B cell (primary cell): ENCODE results near the gene ROM1.
"Not testable (repeated sequence)": the region's sequence is repeated elsewhere in the genome, so short reads cannot be mapped to it uniquely, and the experiment has no call there.

Source experiments
- CTCF ChIP-seq: fragments of 200-600 bp; IDR thresholded peaks from one replicate; pipeline ENCODE4 v1.8.0; 2022; ENCODE audit warnings: antibody characterized with exemption, mild to moderate bottlenecking
- EZH2 ChIP-seq: IDR thresholded peaks from 2 replicates; pipeline ENCODE4 v1.6.1; 2012; ENCODE audit warnings: borderline replicate concordance, low read depth, mild to moderate bottlenecking, moderate library complexity, low read length; ENCODE audit not compliant: insufficient read depth, poor library complexity, severe bottlenecking

- not testable (repeated sequence) for TF ChIP-seq CTCF, EZH2
Measured at GRCh38 chr11:62616957-62617356, 3.9 kb downstream of the ROM1 start.
